HCT116 (cell line): ENCODE data around the gene CDC42BPB. TPM values are rescaled to one million over a fixed set of nuclear protein-coding genes. Genes with fewer than 3 reads are reported as not detected.

Experiments used
- ATAC-seq: fragments of 200-7000 bp; cut with Tn5 transposase; 2 replicates; pipeline ENCODE4 v1.9.1; 2020; ENCODE audit warnings: mild to moderate bottlenecking, moderate library complexity
- BruUV-seq: library from RNA; stranded (reverse); fragments of 400-500 nt; replicated peaks from 2 replicates; lab custom pipeline; 2021; lab: Mats Ljungman, UMichigan
- CTCF ChIA-PET: fragments of 300-600 bp; sonication (Branson Sonifier 250); formaldehyde crosslinking; loops from one replicate; lab custom pipeline; 2021; ENCODE audit warnings: antibody characterized with exemption; lab: Charles Lee
- POLR2A ChIA-PET: fragments of 300-600, 350-600 bp; sonication (Branson Sonifier 250); formaldehyde crosslinking; loops from one replicate; lab custom pipeline; 2021; ENCODE audit warnings: antibody characterized with exemption; lab: Charles Lee
- RAD21 ChIA-PET, 2 experiments: fragments of 300-600 bp; sonication (Branson Sonifier 250); formaldehyde crosslinking; loops; one replicate each; lab custom pipeline; 2023; ENCODE audit warnings: low total read pairs in 2 of 2; ENCODE audit not compliant: uncharacterized antibody in 2 of 2, unreplicated experiment in 2 of 2, low non-redundant PET in 1 of 2; lab: Charles Lee
- DNase-seq: peaks from one replicate; pipeline ENCODE4 v3.0.0-alpha.2; 2010; ENCODE audit warnings: low read depth, low spot score
- H2AFZ ChIP-seq: fragments of 200-600 bp; shearing (Covaris generic), sonication (generic); 2 replicates; pipeline ENCODE4 v1.6.1; 2017; ENCODE audit warnings: low read depth, mixed run types, mixed read lengths, antibody characterized with exemption, low read length; ENCODE audit not compliant: poor library complexity, severe bottlenecking
- H3K27ac ChIP-seq: 2 replicates; pipeline ENCODE4 v1.5.1; 2012; ENCODE audit warnings: low read depth, low read length
- H3K27me3 ChIP-seq: fragments of 200-600 bp; sonication (generic); 2 replicates; pipeline ENCODE4 v1.6.1; 2016; ENCODE audit warnings: mixed run types, low read length, mixed read lengths; ENCODE audit not compliant: insufficient read depth
- H3K36me3 ChIP-seq, 2 experiments: fragments of 200-500 bp in 1 of 2; fragments of 200-600 bp in 1 of 2; sonication (Bioruptor generic) in 1 of 2; sonication (generic) in 1 of 2; 2 replicates each; pipeline versions ENCODE4 v1.5.1 to v1.6.1; 2014 to 2016; ENCODE audit warnings: low read length in 2 of 2, inconsistent platforms in 1 of 2, mixed read lengths in 1 of 2, mixed run types in 1 of 2; ENCODE audit not compliant: insufficient read depth in 2 of 2, control insufficient read depth in 1 of 2
- H3K4me1 ChIP-seq, 2 experiments: fragments of 200-600 bp in 1 of 2; sonication (generic) in 1 of 2; 2 replicates each; pipeline versions ENCODE4 v1.5.1 to v1.6.1; 2012 to 2017; ENCODE audit warnings: low read length in 2 of 2, inconsistent platforms in 1 of 2, mild to moderate bottlenecking in 1 of 2, mixed read lengths in 1 of 2, mixed run types in 1 of 2, moderate library complexity in 1 of 2; ENCODE audit not compliant: insufficient read depth in 2 of 2, control insufficient read depth in 1 of 2
- H3K4me2 ChIP-seq: fragments of 200-600 bp; sonication (generic); 2 replicates; pipeline ENCODE4 v1.6.1; 2017; ENCODE audit warnings: mixed run types, low read length, mixed read lengths
- H3K4me3 ChIP-seq, 2 experiments: fragments of 200-600 bp in 1 of 2; sonication (generic) in 1 of 2; replicated peaks in 1 of 2; 2 replicates each; pipeline ENCODE4 v1.5.1; 2011 to 2016; ENCODE audit warnings: low read length in 2 of 2, control low read depth in 1 of 2, low read depth in 1 of 2, mild to moderate bottlenecking in 1 of 2, mixed read lengths in 1 of 2, mixed run types in 1 of 2
- H3K79me2 ChIP-seq: fragments of 200-600 bp; sonication (generic); 2 replicates; pipeline ENCODE4 v1.6.1; 2017; ENCODE audit warnings: mild to moderate bottlenecking, mixed run types, low read length, moderate library complexity, mixed read lengths; ENCODE audit not compliant: insufficient read depth
- H3K9ac ChIP-seq: fragments of 200-600 bp; sonication (generic); 2 replicates; pipeline ENCODE4 v1.6.1; 2016; ENCODE audit warnings: low read length, mixed read lengths
- H3K9me2 ChIP-seq: fragments of 200-600 bp; sonication (generic), shearing (Covaris generic); 2 replicates; pipeline ENCODE4 v1.6.1; 2017; ENCODE audit warnings: mixed run types, mild to moderate bottlenecking, moderate library complexity; ENCODE audit not compliant: insufficient read depth
- H3K9me3 ChIP-seq, 2 experiments: fragments of 200-500 bp in 1 of 2; fragments of 200-600 bp in 1 of 2; sonication (Bioruptor generic) in 1 of 2; sonication (generic) in 1 of 2; 2 replicates each; pipeline ENCODE4 v1.6.1; 2014 to 2017; ENCODE audit warnings: low read length in 2 of 2, mixed read lengths in 2 of 2, inconsistent platforms in 1 of 2, low read depth in 1 of 2, mild to moderate bottlenecking in 1 of 2, mixed run types in 1 of 2, moderate library complexity in 1 of 2; ENCODE audit not compliant: control insufficient read depth in 1 of 2, insufficient read depth in 1 of 2
- H4K20me1 ChIP-seq: fragments of 200-600 bp; sonication (generic), shearing (Covaris generic); 2 replicates; pipeline ENCODE4 v1.6.1; 2017; ENCODE audit warnings: mixed run types, mild to moderate bottlenecking, moderate library complexity; ENCODE audit not compliant: insufficient read depth
- ATF3 ChIP-seq: IDR thresholded peaks from 2 replicates; pipeline ENCODE4 v1.6.1; 2012
- CBX3 ChIP-seq: IDR thresholded peaks from 2 replicates; pipeline ENCODE4 v1.6.1; 2012; ENCODE audit warnings: low read depth
- EZH2 ChIP-seq: fragments of 200-600 bp; sonication (generic); IDR thresholded peaks from 2 replicates; pipeline ENCODE4 v1.6.1; 2017; ENCODE audit warnings: antibody characterized with exemption, mixed run types
- EZH2phosphoT487 ChIP-seq: fragments of 200-600 bp; IDR thresholded peaks from 2 replicates; pipeline ENCODE4 v1.6.1; 2018; ENCODE audit warnings: antibody characterized with exemption, borderline replicate concordance
- JUND ChIP-seq: IDR thresholded peaks from 2 replicates; pipeline ENCODE4 v1.6.1; 2012
- RAD21 ChIP-seq: IDR thresholded peaks from 2 replicates; pipeline ENCODE4 v1.6.1; 2012; ENCODE audit warnings: low read depth, mild to moderate bottlenecking
- SIN3A ChIP-seq: IDR thresholded peaks from 2 replicates; pipeline ENCODE4 v1.6.1; 2012; ENCODE audit warnings: low read depth
- SRF ChIP-seq: IDR thresholded peaks from 2 replicates; pipeline ENCODE4 v1.6.1; 2012; ENCODE audit warnings: low read depth
- TCF7L2 ChIP-seq: IDR thresholded peaks from 2 replicates; pipeline ENCODE4 v1.7.0; 2011; ENCODE audit warnings: borderline replicate concordance, inconsistent platforms; ENCODE audit not compliant: insufficient read depth, insufficient read length; ENCODE audit errors: extremely low read depth
- YY1 ChIP-seq: IDR thresholded peaks from 2 replicates; pipeline ENCODE4 v1.6.1; 2011; ENCODE audit warnings: low read length, low read depth, moderate library complexity, mild to moderate bottlenecking; ENCODE audit not compliant: insufficient replicate concordance; ENCODE audit errors: extremely low read depth
- ZFX ChIP-seq: fragments of 450-650 bp; IDR thresholded peaks from 2 replicates; pipeline ENCODE4 v1.6.1; 2017
- ZNF274 ChIP-seq: fragments of 200-500 bp; sonication (Bioruptor generic); IDR thresholded peaks from 2 replicates; pipeline ENCODE4 v1.6.1; 2014; ENCODE audit warnings: mild to moderate bottlenecking, low read depth, low read length, inconsistent platforms
- intact Hi-C: fragments of 100-400 bp; cut with micrococcal nuclease; formaldehyde crosslinking; loops from 2 replicates; pipeline ENCODE4 v1.10.0; 2022
- total RNA-seq: library from RNA; stranded (reverse); gene quantifications from one replicate; pipeline ENCODE4 v1.2.1, GENCODE V29; 2021; ENCODE audit not compliant: unreplicated experiment
- TF ChIP-seq, protein P1 (sequence below): IDR thresholded peaks from 2 replicates; pipeline ENCODE4 v1.6.1; 2012

CDC42BPB gene
- total RNA-seq, 1 experiment from 2014 or later: 85.6 TPM

DNA sequence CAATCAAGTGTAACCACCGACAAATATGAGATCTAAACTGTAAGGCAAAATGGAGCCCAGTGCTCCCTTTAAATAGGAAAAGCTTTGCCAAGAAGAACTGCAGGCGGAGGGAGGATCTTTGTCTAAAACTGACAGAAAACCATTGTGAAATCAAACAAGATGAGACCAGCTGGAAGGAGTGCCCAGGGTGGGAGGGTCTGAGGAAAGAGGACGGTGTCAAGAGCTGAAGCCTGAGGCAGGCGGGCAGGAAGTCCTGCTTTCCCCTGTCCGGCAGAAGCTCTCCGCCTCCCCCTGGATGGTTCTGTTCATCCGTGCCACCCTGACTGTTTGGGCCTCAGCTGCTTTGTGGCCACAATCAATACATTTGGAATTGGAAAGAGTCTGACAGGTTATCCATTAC, 37.5 kb downstream of the CDC42BPB start:
- intact Hi-C loops: no loop called here
- H3K4me1 ChIP-seq: peaks cover 8 to 19% of the 10 kb centered on the region in 2 experiments
- H3K4me3 ChIP-seq: no peak overlapping the region
- CTCF ChIA-PET: no interaction called here
- no peaks in the 10 kb centered on the region for H3K27me3 ChIP-seq
- H3K9ac ChIP-seq: no peak overlapping the region
- H3K36me3 ChIP-seq: no peaks in the 10 kb centered on the region
- H4K20me1 ChIP-seq: no peaks in the 10 kb centered on the region
- POLR2A ChIA-PET: no interaction called here
- H3K79me2 ChIP-seq: peaks cover 91% of the 10 kb centered on the region
- H3K9me3 ChIP-seq: no peaks in the 10 kb centered on the region
- TF ChIP-seq ZFX: no peak
- no peak for TF ChIP-seq EZH2phosphoT487
- no peak for TF ChIP-seq CBX3
- TF ChIP-seq, protein P1, sequence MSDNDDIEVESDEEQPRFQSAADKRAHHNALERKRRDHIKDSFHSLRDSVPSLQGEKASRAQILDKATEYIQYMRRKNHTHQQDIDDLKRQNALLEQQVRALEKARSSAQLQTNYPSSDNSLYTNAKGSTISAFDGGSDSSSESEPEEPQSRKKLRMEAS: no peak
- TF ChIP-seq RAD21: no peak
- no peak for TF ChIP-seq JUND
- no peak for TF ChIP-seq TCF7L2
- TF ChIP-seq EZH2: no peak
- TF ChIP-seq YY1: no peak
- TF ChIP-seq SRF: no peak
- no peak for TF ChIP-seq SIN3A
- no peak for TF ChIP-seq ATF3
- TF ChIP-seq ZNF274: no peak
- TF ChIP-seq, all 23 proteins: peak for 0
- no peak overlapping the region for H3K27ac ChIP-seq
- no peak overlapping the region for H3K4me2 ChIP-seq
- DNase-seq: no peak
- no TSS peak for BruUV-seq
- H2AFZ ChIP-seq: no peak overlapping the region
- RAD21 ChIA-PET: no interaction called here
- H3K9me2 ChIP-seq: no peaks in the 10 kb centered on the region
- no peak for ATAC-seq
